GM23248 (cell line): Measurements from ENCODE around the gene SV2C.

Experiments used
- EZH2 ChIP-seq: fragments of 200-600 bp; sonication (generic); IDR thresholded peaks from 2 replicates; pipeline ENCODE4 v1.6.1; 2018; ENCODE audit warnings: antibody characterized with exemption, mild to moderate bottlenecking; ENCODE audit not compliant: insufficient read depth, poor library complexity, severe bottlenecking
- EZH2phosphoT487 ChIP-seq: fragments of 200-600 bp; sonication (generic); IDR thresholded peaks from 2 replicates; pipeline ENCODE4 v1.6.1; 2018; ENCODE audit warnings: antibody characterized with exemption, moderate library complexity, mild to moderate bottlenecking, low read depth; ENCODE audit not compliant: insufficient read depth

DNA sequence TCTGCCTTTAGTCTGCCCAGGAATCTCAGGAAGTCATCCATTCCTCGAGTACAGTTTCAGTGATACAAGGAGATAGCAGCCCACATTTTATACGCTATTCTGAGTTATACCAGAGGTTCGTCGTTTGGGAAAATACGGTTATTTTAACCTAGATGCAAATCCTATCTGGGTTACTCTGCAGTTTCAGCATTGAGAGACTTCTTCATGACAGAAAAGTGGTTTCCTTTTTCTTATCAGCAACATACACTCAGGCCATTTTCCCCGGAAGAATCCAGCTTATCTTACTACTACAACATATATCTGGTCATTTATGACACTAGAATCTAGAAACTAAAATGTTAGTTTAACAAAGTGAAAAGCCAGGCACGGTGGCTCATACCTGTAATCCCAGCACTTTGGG lies 236.5 kb downstream of the SV2C start:
- TF ChIP-seq EZH2phosphoT487 (no peak), EZH2 (no peak)
